Activated CD8-positive, alpha-beta T cell treated with anti-CD3 and anti-CD28 coated beads for 36 hours (primary cell): ENCODE data around the gene SMIM38. TPM values are rescaled to one million over a fixed set of nuclear protein-coding genes. Genes with fewer than 3 reads are reported as not detected.

Experiments
- ATAC-seq: fragments of 200-7000 bp; cut with Tn5 transposase; one replicate; pipeline ENCODE4 v1.10.0; 2021; ENCODE audit warnings: mild to moderate bottlenecking, moderate library complexity
- CTCF ChIA-PET: fragments of 350-600 bp; sonication (Branson Sonifier 250); formaldehyde crosslinking; loops from one replicate; lab custom pipeline; 2021; ENCODE audit warnings: antibody characterized with exemption; lab: Charles Lee
- POLR2A ChIA-PET: fragments of 350-600 bp; sonication (Branson Sonifier 250); formaldehyde crosslinking; loops from one replicate; lab custom pipeline; 2021; ENCODE audit warnings: antibody characterized with exemption; lab: Charles Lee
- DNase-seq: peaks from one replicate; pipeline ENCODE4 v3.0.0-alpha.2; 2020
- H3K27ac Mint-ChIP-seq: one replicate; pipeline ENCODE4 v1.8.0; 2021; ENCODE audit warnings: mild to moderate bottlenecking, mixed read lengths
- H3K27me3 Mint-ChIP-seq: one replicate; pipeline ENCODE4 v1.8.0; 2021; ENCODE audit warnings: mixed read lengths
- H3K36me3 Mint-ChIP-seq: one replicate; pipeline ENCODE4 v1.8.0; 2021; ENCODE audit warnings: low read depth, mixed read lengths
- H3K4me1 Mint-ChIP-seq: one replicate; pipeline ENCODE4 v1.8.0; 2021; ENCODE audit warnings: low read depth, mixed read lengths
- H3K4me3 Mint-ChIP-seq: one replicate; pipeline ENCODE4 v1.8.0; 2021; ENCODE audit warnings: mild to moderate bottlenecking, moderate library complexity, mixed read lengths
- H3K9me3 Mint-ChIP-seq: one replicate; pipeline ENCODE4 v1.8.0; 2021; ENCODE audit warnings: mixed read lengths
- intact Hi-C: fragments of 100-400 bp; cut with micrococcal nuclease; formaldehyde crosslinking; loops from one replicate; pipeline ENCODE4 v1.10.0; 2022
- total RNA-seq, 2 experiments: library from RNA; stranded (reverse); gene quantifications; one replicate each; pipeline ENCODE4 v1.2.3, GENCODE V29; 2021
- TF ChIP-seq, protein P1 (sequence below): fragments of 200-600 bp; IDR thresholded peaks from one replicate; pipeline ENCODE4 v1.8.0; 2022; ENCODE audit warnings: antibody characterized with exemption, mild to moderate bottlenecking

The SMIM38 gene
- total RNA-seq, 2 experiments from 2014 or later, result 0.31 to 0.77 TPM

DNA sequence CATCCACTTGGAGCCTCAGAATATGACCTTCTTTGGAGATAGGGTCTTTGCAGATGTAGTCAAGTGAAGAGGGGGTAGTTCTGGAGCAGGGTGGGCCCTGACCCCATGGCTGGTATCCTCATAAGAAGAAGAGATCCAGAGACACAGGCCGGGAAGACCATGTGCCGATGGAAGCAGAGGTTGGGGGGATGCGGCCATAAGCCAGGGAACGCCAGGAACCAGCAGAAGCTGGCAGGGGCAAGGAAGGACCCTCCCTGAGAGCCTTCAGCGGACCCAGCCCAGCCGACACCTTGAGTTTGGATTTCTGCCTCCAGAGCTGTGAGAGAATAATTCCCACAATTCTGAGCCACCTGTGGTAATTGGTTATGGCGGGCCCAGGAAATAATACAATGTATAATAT, 26.1 kb upstream of the SMIM38 start:
- TF ChIP-seq, protein P1, sequence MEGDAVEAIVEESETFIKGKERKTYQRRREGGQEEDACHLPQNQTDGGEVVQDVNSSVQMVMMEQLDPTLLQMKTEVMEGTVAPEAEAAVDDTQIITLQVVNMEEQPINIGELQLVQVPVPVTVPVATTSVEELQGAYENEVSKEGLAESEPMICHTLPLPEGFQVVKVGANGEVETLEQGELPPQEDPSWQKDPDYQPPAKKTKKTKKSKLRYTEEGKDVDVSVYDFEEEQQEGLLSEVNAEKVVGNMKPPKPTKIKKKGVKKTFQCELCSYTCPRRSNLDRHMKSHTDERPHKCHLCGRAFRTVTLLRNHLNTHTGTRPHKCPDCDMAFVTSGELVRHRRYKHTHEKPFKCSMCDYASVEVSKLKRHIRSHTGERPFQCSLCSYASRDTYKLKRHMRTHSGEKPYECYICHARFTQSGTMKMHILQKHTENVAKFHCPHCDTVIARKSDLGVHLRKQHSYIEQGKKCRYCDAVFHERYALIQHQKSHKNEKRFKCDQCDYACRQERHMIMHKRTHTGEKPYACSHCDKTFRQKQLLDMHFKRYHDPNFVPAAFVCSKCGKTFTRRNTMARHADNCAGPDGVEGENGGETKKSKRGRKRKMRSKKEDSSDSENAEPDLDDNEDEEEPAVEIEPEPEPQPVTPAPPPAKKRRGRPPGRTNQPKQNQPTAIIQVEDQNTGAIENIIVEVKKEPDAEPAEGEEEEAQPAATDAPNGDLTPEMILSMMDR, result no peak
- ChIA-PET CTCF (no interaction called here), POLR2A (no interaction called here)
- ATAC-seq (no peak), DNase-seq (no peak)
- Mint-ChIP-seq H3K27ac (no peak overlapping the region), H3K9me3 (peaks cover 22% of the 10 kb centered on the region), H3K4me3 (no peak overlapping the region), H3K36me3 (no peaks in the 10 kb centered on the region), H3K27me3 (no peaks in the 10 kb centered on the region), H3K4me1 (peaks cover 12% of the 10 kb centered on the region)
- intact Hi-C loops, result loop anchor here (10.0 kb wide), 1 partner anchor 105 kb away; no protein-coding TSS in a partner anchor

DNA sequence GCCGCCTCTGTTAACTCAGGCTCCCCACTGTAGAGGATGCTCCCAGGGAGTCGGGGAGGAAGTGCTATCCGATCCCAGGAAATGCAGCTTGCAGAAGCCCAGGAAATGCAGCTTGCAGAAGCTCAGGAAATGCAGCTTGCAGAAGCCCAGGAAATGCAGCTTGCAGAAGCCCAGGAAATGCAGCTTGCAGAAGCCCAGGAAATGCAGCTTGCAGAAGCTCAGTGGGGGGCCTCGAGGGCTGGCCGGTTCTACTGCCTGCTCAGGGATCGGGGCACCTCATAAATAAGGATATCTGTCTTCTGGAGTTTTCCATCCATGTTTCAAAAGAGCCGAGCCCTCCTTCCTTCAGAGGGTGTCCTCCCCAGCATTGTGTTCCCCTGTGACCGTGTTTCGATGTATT, 25.1 kb upstream of the SMIM38 start:
- peaks cover 4% of the 10 kb centered on the region for H3K36me3 Mint-ChIP-seq
- no peak overlapping the region for H3K27ac Mint-ChIP-seq
- peaks cover 15% of the 10 kb centered on the region for H3K4me1 Mint-ChIP-seq
- no peak for ATAC-seq
- intact Hi-C loops, result no loop called here
- CTCF ChIA-PET, result no interaction called here
- DNase-seq, result no peak
- no peak overlapping the region for H3K4me3 Mint-ChIP-seq
- H3K27me3 Mint-ChIP-seq, result no peaks in the 10 kb centered on the region
- H3K9me3 Mint-ChIP-seq, result peaks cover 22% of the 10 kb centered on the region
- POLR2A ChIA-PET, result no interaction called here
- TF ChIP-seq, protein P1, result no peak

DNA sequence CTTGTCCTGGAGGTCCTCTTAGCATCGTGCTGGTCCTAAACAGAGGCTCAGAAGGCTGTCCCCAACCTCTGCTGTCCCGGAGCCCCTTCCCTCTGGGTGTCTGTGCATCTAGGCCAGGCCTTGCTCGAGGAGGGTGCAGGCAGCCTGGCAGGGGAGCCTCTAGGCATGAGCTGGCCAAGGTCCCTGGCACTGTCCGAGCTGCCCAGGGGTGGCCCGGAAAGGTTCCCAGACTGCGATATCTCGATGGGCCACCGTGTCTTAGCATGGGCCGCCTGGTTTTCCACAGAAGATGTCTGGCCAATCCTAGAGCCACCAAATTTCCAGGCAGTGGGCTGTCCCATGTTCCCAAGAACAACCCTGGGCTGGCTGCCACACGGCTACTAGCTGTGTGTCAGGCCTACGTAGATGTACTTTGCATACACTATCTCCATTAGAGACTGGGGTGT, 24.6 kb upstream of the SMIM38 start:
- Mint-ChIP-seq H3K27me3 (no peaks in the 10 kb centered on the region), H3K4me3 (no peak overlapping the region), H3K4me1 (peaks cover 19% of the 10 kb centered on the region), H3K36me3 (peaks cover 8% of the 10 kb centered on the region), H3K9me3 (peaks cover 22% of the 10 kb centered on the region), H3K27ac (no peak overlapping the region)
- intact Hi-C loops, result no loop called here
- TF ChIP-seq, protein P1, result no peak
- ATAC-seq (no peak), DNase-seq (no peak)
- ChIA-PET CTCF (no interaction called here), POLR2A (no interaction called here)

DNA sequence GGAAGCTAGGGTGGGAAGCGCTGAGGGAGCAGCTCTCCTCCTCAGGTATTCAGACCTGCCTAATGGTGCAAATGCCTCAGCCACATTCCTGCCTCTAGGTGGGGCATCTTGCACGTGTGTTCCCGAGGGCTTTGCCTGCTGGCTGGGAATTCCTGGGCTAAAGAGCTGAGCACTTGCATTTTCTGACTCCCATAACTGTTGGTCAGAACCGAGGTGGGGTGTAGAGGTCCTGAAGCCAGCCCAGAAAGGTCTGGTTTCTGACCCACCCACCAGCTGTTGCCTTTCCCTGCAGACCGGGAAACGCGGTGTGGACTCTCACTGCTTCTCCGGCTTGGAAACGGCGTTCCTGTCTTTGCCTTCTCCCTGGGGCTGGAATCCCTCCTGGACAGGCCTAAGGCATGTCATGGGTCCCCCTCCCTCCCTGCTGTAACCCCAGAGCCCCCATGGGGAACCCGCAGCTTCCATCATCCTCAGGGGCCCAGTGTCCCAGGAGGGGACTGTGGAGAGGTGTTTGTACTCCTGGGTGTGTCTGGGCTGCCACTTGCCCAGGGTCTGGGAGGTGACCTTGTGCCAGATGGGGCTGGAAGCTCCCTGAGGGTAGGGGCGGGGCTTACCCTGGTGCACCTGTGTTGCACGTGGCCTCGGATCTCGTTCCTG, 24.0 kb upstream of the SMIM38 start:
- ChIA-PET POLR2A (no interaction called here), CTCF (interaction anchor here (1.1 to 1.5 kb wide), 2 partner anchors 61 to 161 kb away, joined by 3 to 4 read pairs; no protein-coding TSS in a partner anchor)
- intact Hi-C loops, result no loop called here
- ATAC-seq (no peak), DNase-seq (no peak)
- Mint-ChIP-seq H3K36me3 (peaks cover 11% of the 10 kb centered on the region), H3K9me3 (peaks cover 22% of the 10 kb centered on the region), H3K27ac (no peak overlapping the region), H3K27me3 (no peaks in the 10 kb centered on the region), H3K4me1 (peaks cover 20% of the 10 kb centered on the region), H3K4me3 (no peak overlapping the region)
- TF ChIP-seq, protein P1, result no peak

DNA sequence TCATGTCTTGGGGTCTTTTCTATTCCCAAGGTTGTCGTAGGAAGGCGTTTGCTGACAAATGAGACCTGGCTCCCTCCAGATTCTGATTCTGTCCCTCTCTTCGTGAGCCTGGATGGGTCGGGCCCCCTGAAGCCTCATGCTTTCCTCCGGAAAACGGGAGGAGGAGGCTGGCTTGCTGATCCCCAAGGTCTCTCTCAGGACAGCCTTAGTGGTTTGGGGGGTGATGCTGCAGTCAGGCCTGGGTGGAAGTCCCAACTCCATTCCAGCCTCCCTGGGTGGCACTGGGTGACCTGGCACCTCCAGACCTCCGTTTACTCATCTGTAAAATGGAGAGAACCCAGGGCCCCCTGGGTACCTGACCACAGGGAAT, 23.4 kb upstream of the SMIM38 start:
- ChIA-PET CTCF (interaction anchor here (1.1 to 1.5 kb wide), 2 partner anchors 60 to 161 kb away, joined by 3 to 4 read pairs; no protein-coding TSS in a partner anchor), POLR2A (no interaction called here)
- no peak overlapping the region for H3K27ac Mint-ChIP-seq
- TF ChIP-seq, protein P1, result no peak
- intact Hi-C loops, result no loop called here
- peaks cover 20% of the 10 kb centered on the region for H3K4me1 Mint-ChIP-seq
- ATAC-seq, result no peak
- peaks cover 11% of the 10 kb centered on the region for H3K36me3 Mint-ChIP-seq
- H3K4me3 Mint-ChIP-seq, result no peak overlapping the region
- no peaks in the 10 kb centered on the region for H3K27me3 Mint-ChIP-seq
- DNase-seq, result no peak
- H3K9me3 Mint-ChIP-seq, result peaks cover 22% of the 10 kb centered on the region
